HepG2 (cell line): Measurements from ENCODE around the gene MAJIN. TPM values are rescaled to one million over a fixed set of nuclear protein-coding genes. Genes with fewer than 3 reads are reported as not detected.

Experiments used
- GABPA ChIP-seq, 2 experiments: IDR thresholded peaks; 2 replicates each; pipeline ENCODE4 v1.6.1; 2011 to 2016; ENCODE audit warnings: low read depth in 2 of 2, low read length in 1 of 2, missing biosample characterization in 1 of 2, missing genetic modification characterization in 1 of 2
- MIER3 ChIP-seq: IDR thresholded peaks from 2 replicates; pipeline ENCODE4 v1.6.1; 2016; ENCODE audit warnings: missing compliant biosample characterization, borderline replicate concordance
- NCOA5 ChIP-seq: sonication (generic); formaldehyde crosslinking; IDR thresholded peaks from 2 replicates; pipeline ENCODE4 v1.4.0; 2020; ENCODE audit warnings: missing genetic modification reagents
- NR1H2 ChIP-seq: sonication (generic); formaldehyde crosslinking; IDR thresholded peaks from 2 replicates; pipeline ENCODE4 v1.8.1; 2022; ENCODE audit warnings: low read depth, missing genetic modification reagents, borderline replicate concordance
- RFX3 ChIP-seq: IDR thresholded peaks from 2 replicates; pipeline ENCODE4 v1.6.1; 2016; ENCODE audit warnings: missing biosample characterization, missing genetic modification reagents
- SAP130 ChIP-seq: IDR thresholded peaks from 2 replicates; pipeline ENCODE4 v1.6.1; 2016; ENCODE audit warnings: low read depth
- SP5 ChIP-seq: IDR thresholded peaks from 2 replicates; pipeline ENCODE4 v1.6.1; 2016; ENCODE audit warnings: low read depth, borderline replicate concordance
- TBX3 ChIP-seq: fragments of 450-650 bp; IDR thresholded peaks from 2 replicates; pipeline ENCODE4 v1.6.1; 2017; ENCODE audit warnings: antibody characterized with exemption, mild to moderate bottlenecking, inconsistent platforms, borderline replicate concordance
- XRCC5 ChIP-seq: fragments of 200-400 bp; formaldehyde crosslinking; optimal IDR thresholded peaks from 2 replicates; pipeline ENCODE3; 2017; ENCODE audit warnings: mild to moderate bottlenecking, low read length
- ZNF253 ChIP-seq: sonication (generic); formaldehyde crosslinking; IDR thresholded peaks from 2 replicates; pipeline ENCODE4 v1.8.0; 2022; ENCODE audit warnings: mild to moderate bottlenecking, missing genetic modification reagents, borderline replicate concordance
- ZNF589 ChIP-seq: sonication (generic); formaldehyde crosslinking; conservative IDR thresholded peaks from 2 replicates; pipeline ENCODE4 v1.8.0; 2022; ENCODE audit warnings: mild to moderate bottlenecking, moderate library complexity, missing genetic modification reagents
- ZNF616 ChIP-seq: sonication (generic); formaldehyde crosslinking; IDR thresholded peaks from 2 replicates; pipeline ENCODE4 v1.5.0; 2020; ENCODE audit warnings: low read depth, mild to moderate bottlenecking, missing genetic modification reagents
- ZNF644 ChIP-seq: IDR thresholded peaks from 2 replicates; pipeline ENCODE4 v1.6.1; 2016; ENCODE audit warnings: low read depth
- ZNF709 ChIP-seq: sonication (generic); formaldehyde crosslinking; IDR thresholded peaks from 2 replicates; pipeline ENCODE4 v1.5.0; 2020; ENCODE audit warnings: mild to moderate bottlenecking, missing genetic modification reagents
- ZNF83 ChIP-seq: sonication (generic); formaldehyde crosslinking; IDR thresholded peaks from 2 replicates; pipeline ENCODE4 v1.4.0; 2020; ENCODE audit warnings: missing genetic modification reagents, mild to moderate bottlenecking, borderline replicate concordance
- ZSCAN22 ChIP-seq: sonication (generic); formaldehyde crosslinking; IDR thresholded peaks from 2 replicates; pipeline ENCODE4 v1.4.0; 2020; ENCODE audit warnings: mild to moderate bottlenecking, missing genetic modification reagents
- polyA plus RNA-seq, 8 experiments: library from polyadenylated mRNA; depleted of rRNA in 3 of 8; stranded (reverse) in 7 of 8; unstranded in 1 of 8; fragments of >200 nt; fragmentation: Illumina TruSeq in 4 of 8; extraction: Trizol in 4 of 8; gene quantifications; 2 replicates each; pipeline versions ENCODE4 v1.2.1 to v1.2.3, GENCODE V29; 2011 to 2016; ENCODE audit warnings: low read depth in 4 of 8, missing spikeins in 1 of 8, mixed read lengths in 1 of 8; ENCODE audit not compliant: insufficient read depth in 1 of 8
- total RNA-seq, 5 experiments: library from RNA; depleted of rRNA; stranded (reverse); fragments of >200 nt; fragmentation: Illumina TruSeq; extraction: Trizol; gene quantifications; 2 replicates each; pipeline ENCODE4 v1.2.3, GENCODE V29; 2016; ENCODE audit warnings: low read depth in 1 of 5
- TF ChIP-seq, protein P1 (sequence below): IDR thresholded peaks from 2 replicates; pipeline ENCODE4 v1.6.1; 2016; ENCODE audit warnings: mild to moderate bottlenecking
- TF ChIP-seq, protein P2 (sequence below): sonication (generic); formaldehyde crosslinking; IDR thresholded peaks from 2 replicates; pipeline ENCODE4 v1.9.0; 2021; ENCODE audit warnings: missing genetic modification reagents, borderline replicate concordance
- TF ChIP-seq, protein P3 (sequence below): sonication (generic); formaldehyde crosslinking; IDR thresholded peaks from 2 replicates; pipeline ENCODE4 v1.9.0; 2022; ENCODE audit warnings: missing genetic modification reagents, mild to moderate bottlenecking, borderline replicate concordance
- TF ChIP-seq, protein P4 (sequence below): sonication (generic); formaldehyde crosslinking; IDR thresholded peaks from 2 replicates; pipeline ENCODE4 v1.5.0; 2020; ENCODE audit warnings: missing genetic modification reagents, mild to moderate bottlenecking, borderline replicate concordance
- TF ChIP-seq, protein P5 (sequence below): sonication (generic); formaldehyde crosslinking; IDR thresholded peaks from 2 replicates; pipeline ENCODE4 v1.8.1; 2023; ENCODE audit warnings: missing genetic modification reagents, inconsistent platforms, borderline replicate concordance

The MAJIN gene
- total and polyA plus RNA-seq, 2 of the 13 experiments (the other 11 are each of a cell fraction or from before 2014, with no cell fraction given): not detected

DNA sequence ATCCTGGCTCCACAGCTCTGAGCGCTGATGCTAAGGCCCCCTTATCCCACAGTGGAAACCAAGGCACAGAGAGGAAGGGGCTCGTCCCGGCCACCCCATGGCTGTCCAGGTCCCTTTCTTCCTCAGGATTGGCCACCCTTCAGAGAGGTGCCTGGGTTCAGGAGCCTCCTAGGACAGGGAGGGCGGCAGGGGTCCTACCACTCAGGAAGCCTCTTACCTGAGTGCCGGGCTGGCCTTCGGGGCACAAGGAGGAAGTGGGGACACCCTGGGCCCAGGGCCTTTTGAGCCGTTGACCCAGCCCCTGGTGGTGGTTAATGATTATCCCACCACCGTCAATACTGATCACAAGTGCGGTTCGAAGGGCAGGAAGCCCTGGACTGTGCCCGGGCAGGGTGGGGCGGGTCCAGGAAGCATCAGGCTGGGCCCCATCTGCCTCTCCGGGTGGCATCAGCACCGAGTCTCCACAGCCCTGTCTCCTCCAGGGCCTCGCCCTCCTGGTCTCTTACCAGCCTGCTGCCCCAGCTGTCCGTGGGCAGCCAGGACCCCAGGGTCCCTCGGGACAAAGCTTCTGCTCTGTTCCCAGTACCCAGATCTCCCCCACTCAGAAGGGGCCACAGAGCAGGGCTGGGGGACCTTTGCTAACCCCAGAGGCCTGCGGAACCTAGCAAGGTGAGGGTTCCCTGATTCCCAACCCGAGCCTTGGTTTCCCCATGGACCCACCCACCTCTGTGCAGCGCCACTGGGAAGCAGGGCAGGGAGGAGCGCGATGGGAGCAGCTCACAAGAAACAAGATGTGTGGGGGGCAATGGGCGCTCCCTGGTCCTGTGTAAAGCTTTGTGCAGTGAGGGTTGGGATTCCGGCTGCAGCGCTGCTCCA is 78.5 kb downstream of the MAJIN start (continued):
- TF ChIP-seq TBX3 (no peak), NR1H2 (CRISPR knock-in tag) (no peak), RFX3 (CRISPR knock-in tag) (no peak; the same call in 1 of the 2 replicates), ZNF644 (no peak), ZNF616 (CRISPR knock-in tag) (peak; percentile 62; the same call in 1 of the 2 replicates), ZNF83 (CRISPR knock-in tag) (no peak; the same call in 1 of the 2 replicates), ZNF709 (CRISPR knock-in tag) (peak; percentile 87; the same call in 1 of the 2 replicates), ZNF253 (CRISPR knock-in tag) (no peak), ZSCAN22 (CRISPR knock-in tag) (no peak; the same call in 1 of the 2 replicates), SAP130 (peak; percentile 93), NCOA5 (CRISPR knock-in tag) (no peak), MIER3 (peak; percentile 85; the same call in 1 of the 2 replicates), ZNF589 (CRISPR knock-in tag) (no peak), GABPA (IDR thresholded peaks at IDR 0.05; ENCODE audit: low read depth, low read length) (no peak), GABPA (CRISPR knock-in tag; IDR thresholded peaks at IDR 0.05; ENCODE audit: low read depth) (peak; percentile 75), SP5 (CRISPR knock-in tag) (peak; percentile 83), XRCC5 (peak; percentile 31)
- TF ChIP-seq, protein P1, sequence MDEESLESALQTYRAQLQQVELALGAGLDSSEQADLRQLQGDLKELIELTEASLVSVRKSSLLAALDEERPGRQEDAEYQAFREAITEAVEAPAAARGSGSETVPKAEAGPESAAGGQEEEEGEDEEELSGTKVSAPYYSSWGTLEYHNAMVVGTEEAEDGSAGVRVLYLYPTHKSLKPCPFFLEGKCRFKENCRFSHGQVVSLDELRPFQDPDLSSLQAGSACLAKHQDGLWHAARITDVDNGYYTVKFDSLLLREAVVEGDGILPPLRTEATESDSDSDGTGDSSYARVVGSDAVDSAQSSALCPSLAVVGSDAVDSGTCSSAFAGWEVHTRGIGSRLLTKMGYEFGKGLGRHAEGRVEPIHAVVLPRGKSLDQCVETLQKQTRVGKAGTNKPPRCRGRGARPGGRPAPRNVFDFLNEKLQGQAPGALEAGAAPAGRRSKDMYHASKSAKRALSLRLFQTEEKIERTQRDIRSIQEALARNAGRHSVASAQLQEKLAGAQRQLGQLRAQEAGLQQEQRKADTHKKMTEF (CRISPR knock-in tag): peak; percentile 70; the same call in 1 of the 2 replicates
- TF ChIP-seq, protein P2, sequence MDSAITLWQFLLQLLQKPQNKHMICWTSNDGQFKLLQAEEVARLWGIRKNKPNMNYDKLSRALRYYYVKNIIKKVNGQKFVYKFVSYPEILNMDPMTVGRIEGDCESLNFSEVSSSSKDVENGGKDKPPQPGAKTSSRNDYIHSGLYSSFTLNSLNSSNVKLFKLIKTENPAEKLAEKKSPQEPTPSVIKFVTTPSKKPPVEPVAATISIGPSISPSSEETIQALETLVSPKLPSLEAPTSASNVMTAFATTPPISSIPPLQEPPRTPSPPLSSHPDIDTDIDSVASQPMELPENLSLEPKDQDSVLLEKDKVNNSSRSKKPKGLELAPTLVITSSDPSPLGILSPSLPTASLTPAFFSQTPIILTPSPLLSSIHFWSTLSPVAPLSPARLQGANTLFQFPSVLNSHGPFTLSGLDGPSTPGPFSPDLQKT (CRISPR knock-in tag): no peak
- TF ChIP-seq, protein P3, sequence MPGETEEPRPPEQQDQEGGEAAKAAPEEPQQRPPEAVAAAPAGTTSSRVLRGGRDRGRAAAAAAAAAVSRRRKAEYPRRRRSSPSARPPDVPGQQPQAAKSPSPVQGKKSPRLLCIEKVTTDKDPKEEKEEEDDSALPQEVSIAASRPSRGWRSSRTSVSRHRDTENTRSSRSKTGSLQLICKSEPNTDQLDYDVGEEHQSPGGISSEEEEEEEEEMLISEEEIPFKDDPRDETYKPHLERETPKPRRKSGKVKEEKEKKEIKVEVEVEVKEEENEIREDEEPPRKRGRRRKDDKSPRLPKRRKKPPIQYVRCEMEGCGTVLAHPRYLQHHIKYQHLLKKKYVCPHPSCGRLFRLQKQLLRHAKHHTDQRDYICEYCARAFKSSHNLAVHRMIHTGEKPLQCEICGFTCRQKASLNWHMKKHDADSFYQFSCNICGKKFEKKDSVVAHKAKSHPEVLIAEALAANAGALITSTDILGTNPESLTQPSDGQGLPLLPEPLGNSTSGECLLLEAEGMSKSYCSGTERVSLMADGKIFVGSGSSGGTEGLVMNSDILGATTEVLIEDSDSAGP (CRISPR knock-in tag): 0 out of 2 replicates have a peak, but pooled peaks have one; percentile 14
- TF ChIP-seq, protein P4, sequence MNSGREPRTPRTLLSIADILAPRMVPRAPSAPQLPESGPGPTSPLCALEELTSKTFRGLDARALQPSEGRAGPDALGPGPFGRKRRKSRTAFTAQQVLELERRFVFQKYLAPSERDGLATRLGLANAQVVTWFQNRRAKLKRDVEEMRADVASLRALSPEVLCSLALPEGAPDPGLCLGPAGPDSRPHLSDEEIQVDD (CRISPR knock-in tag): no peak
- TF ChIP-seq, protein P5, sequence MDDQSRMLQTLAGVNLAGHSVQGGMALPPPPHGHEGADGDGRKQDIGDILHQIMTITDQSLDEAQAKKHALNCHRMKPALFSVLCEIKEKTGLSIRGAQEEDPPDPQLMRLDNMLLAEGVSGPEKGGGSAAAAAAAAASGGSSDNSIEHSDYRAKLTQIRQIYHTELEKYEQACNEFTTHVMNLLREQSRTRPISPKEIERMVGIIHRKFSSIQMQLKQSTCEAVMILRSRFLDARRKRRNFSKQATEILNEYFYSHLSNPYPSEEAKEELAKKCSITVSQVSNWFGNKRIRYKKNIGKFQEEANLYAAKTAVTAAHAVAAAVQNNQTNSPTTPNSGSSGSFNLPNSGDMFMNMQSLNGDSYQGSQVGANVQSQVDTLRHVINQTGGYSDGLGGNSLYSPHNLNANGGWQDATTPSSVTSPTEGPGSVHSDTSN (CRISPR knock-in tag): no peak
